Measurements from ENCODE around the gene SLC2A1.
A peak's percentile ranks its signal among the peaks of the same experiment; 100 is the strongest.

Gene SLC2A1

GRCh38 chr1:42934541-42935312, 23.9 kb downstream of the SLC2A1 start:
- no peaks in the 10 kb centered on the region for H3K9me2 ChIP-seq (replicated peaks; ENCODE audit: control insufficient read depth, low read length)
- peak overlapping the region; percentile 85 for H3K27ac ChIP-seq (ENCODE audit: low read depth, low read length)
- H3K4me3 ChIP-seq (ENCODE audit: low read length) = no peak overlapping the region
- H3K4me1 ChIP-seq (ENCODE audit: control insufficient read depth, low read length) = peaks cover 88% of the 10 kb centered on the region
- no peaks in the 10 kb centered on the region for H3K9me3 ChIP-seq (ENCODE audit: control insufficient read depth, insufficient read depth, low read length)
- H3F3A ChIP-seq (ENCODE audit: control insufficient read depth, insufficient read depth) = peaks cover 17% of the 10 kb centered on the region
- H3K36me3 ChIP-seq (ENCODE audit: control insufficient read depth, low read length) = peaks cover 98% of the 10 kb centered on the region
- H3K79me2 ChIP-seq (ENCODE audit: control insufficient read depth, low read length) = peaks cover 97% of the 10 kb centered on the region
- TF ChIP-seq CTCF (IDR thresholded peaks at IDR 0.05; ENCODE audit: low read depth, low read length, poor library complexity, severe bottlenecking) (no peak), EZH2phosphoT487 (IDR thresholded peaks at IDR 0.05; ENCODE audit: borderline replicate concordance, low read length) (no peak)
- H3K27me3 ChIP-seq (ENCODE audit: control insufficient read depth, low read length) = no peaks in the 10 kb centered on the region
- peak overlapping the region; percentile 63 for H3K4me2 ChIP-seq (ENCODE audit: low read length)
- peaks cover 58% of the 10 kb centered on the region for H4K20me1 ChIP-seq (ENCODE audit: control insufficient read depth, insufficient read depth, low read depth, low read length)

- Histone ChIP-seq H3K4me1 (ENCODE audit: control insufficient read depth, low read length) (peaks cover 82% of the 10 kb centered on the region), H3K27ac (ENCODE audit: low read depth, low read length) (peak overlapping the region; percentile 85), H3K79me2 (ENCODE audit: control insufficient read depth, low read length) (peaks cover 89% of the 10 kb centered on the region)
Measured at GRCh38 chr1:42933610-42934491, 24.8 kb downstream of the SLC2A1 start.

GRCh38 chr1:42933060-42933586, 25.5 kb downstream of the SLC2A1 start:
- peaks cover 98% of the 10 kb centered on the region for H3K36me3 ChIP-seq (ENCODE audit: control insufficient read depth, low read length)
- H3K4me2 ChIP-seq (ENCODE audit: low read length) = peak overlapping the region; percentile 83
- H3K27me3 ChIP-seq (ENCODE audit: control insufficient read depth, low read length) = no peaks in the 10 kb centered on the region
- peaks cover 17% of the 10 kb centered on the region for H3F3A ChIP-seq (ENCODE audit: control insufficient read depth, insufficient read depth)
- peaks cover 81% of the 10 kb centered on the region for H3K79me2 ChIP-seq (ENCODE audit: control insufficient read depth, low read length)
- H3K9me3 ChIP-seq (ENCODE audit: control insufficient read depth, insufficient read depth, low read length) = no peaks in the 10 kb centered on the region
- H3K9me2 ChIP-seq (replicated peaks; ENCODE audit: control insufficient read depth, low read length) = no peaks in the 10 kb centered on the region
- H3K4me1 ChIP-seq (ENCODE audit: control insufficient read depth, low read length) = peaks cover 74% of the 10 kb centered on the region
- H3K27ac ChIP-seq (ENCODE audit: low read depth, low read length) = peak overlapping the region; percentile 85
- H3K4me3 ChIP-seq (ENCODE audit: low read length) = peak overlapping the region; percentile 55
- H4K20me1 ChIP-seq (ENCODE audit: control insufficient read depth, insufficient read depth, low read depth, low read length) = peaks cover 52% of the 10 kb centered on the region
- TF ChIP-seq CTCF (IDR thresholded peaks at IDR 0.05; ENCODE audit: low read depth, low read length, poor library complexity, severe bottlenecking) (no peak), EZH2phosphoT487 (IDR thresholded peaks at IDR 0.05; ENCODE audit: borderline replicate concordance, low read length) (no peak)

More at GRCh38 chr1:42933610-42934491, 24.8 kb downstream of the SLC2A1 start:
- H3K9me2 ChIP-seq (replicated peaks; ENCODE audit: control insufficient read depth, low read length) = no peaks in the 10 kb centered on the region
- H3K4me3 ChIP-seq (ENCODE audit: low read length) = peak overlapping the region; percentile 55; the same call in 1 of the 2 replicates
- TF ChIP-seq EZH2phosphoT487 (IDR thresholded peaks at IDR 0.05; ENCODE audit: borderline replicate concordance, low read length) (no peak), CTCF (IDR thresholded peaks at IDR 0.05; ENCODE audit: low read depth, low read length, poor library complexity, severe bottlenecking) (no peak)
- H3K9me3 ChIP-seq (ENCODE audit: control insufficient read depth, insufficient read depth, low read length) = no peaks in the 10 kb centered on the region
- H3F3A ChIP-seq (ENCODE audit: control insufficient read depth, insufficient read depth) = peaks cover 17% of the 10 kb centered on the region
- H3K36me3 ChIP-seq (ENCODE audit: control insufficient read depth, low read length) = peaks cover 98% of the 10 kb centered on the region
- H3K4me2 ChIP-seq (ENCODE audit: low read length) = peak overlapping the region; percentile 83
- H4K20me1 ChIP-seq (ENCODE audit: control insufficient read depth, insufficient read depth, low read depth, low read length) = peaks cover 54% of the 10 kb centered on the region
- no peaks in the 10 kb centered on the region for H3K27me3 ChIP-seq (ENCODE audit: control insufficient read depth, low read length)

All from DOHH2 (cell line).